Limb (tissue), 2 donors: ENCODE results near the gene ANKRD9.
A peak's percentile ranks its signal among the peaks of the same experiment; 100 is the strongest.

ENCODE experiments used
- DNase-seq, 2 donors: peaks; one replicate each; pipeline ENCODE4 v3.0.0-alpha.2; 2016; ENCODE audit errors: extremely low spot score in 2 of 2

ANKRD9 gene

DNA sequence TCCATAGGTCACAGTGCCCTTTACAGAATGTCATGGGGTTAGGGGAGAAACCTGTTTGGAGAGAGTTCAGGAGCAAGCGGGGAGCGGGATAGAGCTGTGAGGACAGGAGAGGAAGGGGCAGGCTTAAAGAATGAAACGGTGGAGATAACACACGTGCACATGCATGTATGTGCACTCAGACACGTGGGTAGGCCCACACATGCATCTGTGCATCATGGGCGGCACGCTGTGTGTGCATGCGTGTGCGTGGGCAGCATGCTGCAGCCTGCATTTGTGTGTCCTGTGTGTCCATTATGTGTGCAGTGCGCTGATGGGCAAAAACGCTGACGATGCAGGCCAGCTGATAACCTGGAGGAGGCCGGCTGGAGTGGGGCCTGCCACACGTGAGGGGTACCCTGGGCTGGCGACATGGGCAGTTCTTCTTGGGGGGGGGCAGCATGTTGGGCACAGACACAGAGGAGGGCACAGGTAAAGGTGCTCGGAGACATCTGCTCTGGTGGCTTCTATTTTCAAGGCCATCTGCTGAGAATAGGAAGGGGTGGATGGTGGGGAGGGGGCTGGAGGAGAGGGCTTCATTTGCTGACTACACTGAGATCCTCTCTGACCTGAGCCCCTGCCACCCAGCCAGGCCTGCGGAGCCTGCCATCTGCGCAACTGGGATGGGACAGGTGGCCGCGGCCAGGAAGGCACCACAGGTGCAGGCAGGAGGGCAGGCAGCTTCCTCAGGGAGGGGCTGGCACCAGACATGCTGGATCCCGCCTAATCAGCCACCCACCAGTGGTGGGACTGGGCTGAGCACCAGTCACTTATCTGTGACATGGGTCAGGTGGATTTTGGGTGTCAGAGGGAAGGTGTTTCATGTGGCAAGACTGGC is 4.6 kb upstream of the ANKRD9 start:
- no peak for DNase-seq

DNA sequence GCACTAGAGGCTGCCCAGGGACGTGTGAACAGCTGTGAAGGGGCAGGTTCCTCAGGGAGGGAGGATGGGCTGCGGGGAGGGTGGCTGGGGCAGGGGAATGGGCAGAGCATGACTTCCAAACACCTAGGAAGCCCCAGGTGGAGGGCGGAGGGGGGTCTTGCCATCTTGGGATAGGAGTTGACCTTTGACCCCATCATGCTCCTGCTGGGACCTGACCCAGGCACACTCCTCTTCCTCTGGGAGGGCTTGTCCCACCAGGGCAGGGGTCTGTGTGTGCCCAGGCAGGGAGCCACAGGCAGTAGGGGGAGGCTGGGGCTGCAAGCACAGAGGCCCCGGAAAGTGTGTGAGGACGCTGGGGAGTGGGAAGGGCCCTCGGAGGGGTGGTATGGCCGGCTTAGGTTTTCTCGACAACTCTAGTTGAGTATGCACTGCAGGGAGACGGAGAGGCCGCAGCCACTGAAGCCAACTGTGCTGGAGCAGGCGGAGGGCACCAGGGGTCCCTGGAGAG is 3.3 kb upstream of the ANKRD9 start:
- DNase-seq = no peak

DNA sequence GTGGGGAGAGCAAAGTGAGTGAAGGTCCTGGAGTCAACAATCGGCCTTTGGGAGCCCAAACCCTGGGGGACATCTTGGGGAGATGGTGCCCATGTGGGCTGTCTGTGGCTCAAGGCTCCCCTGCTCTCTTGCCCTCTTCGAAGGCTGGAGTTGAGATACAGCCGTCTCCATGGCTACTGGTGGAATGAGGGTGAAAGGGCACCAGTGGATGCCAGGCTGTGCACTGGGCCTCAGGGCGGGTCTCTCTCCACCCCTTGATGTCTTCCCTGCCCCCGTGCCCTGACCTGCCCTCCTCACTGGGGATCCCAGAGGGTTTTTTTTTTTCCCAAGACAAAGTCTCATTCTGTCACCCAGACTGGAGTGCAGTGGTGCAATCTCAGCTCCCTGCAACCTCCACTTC is 2.0 kb upstream of the ANKRD9 start:
- peak in 1 of 2 donors; percentile 28 for DNase-seq

DNA sequence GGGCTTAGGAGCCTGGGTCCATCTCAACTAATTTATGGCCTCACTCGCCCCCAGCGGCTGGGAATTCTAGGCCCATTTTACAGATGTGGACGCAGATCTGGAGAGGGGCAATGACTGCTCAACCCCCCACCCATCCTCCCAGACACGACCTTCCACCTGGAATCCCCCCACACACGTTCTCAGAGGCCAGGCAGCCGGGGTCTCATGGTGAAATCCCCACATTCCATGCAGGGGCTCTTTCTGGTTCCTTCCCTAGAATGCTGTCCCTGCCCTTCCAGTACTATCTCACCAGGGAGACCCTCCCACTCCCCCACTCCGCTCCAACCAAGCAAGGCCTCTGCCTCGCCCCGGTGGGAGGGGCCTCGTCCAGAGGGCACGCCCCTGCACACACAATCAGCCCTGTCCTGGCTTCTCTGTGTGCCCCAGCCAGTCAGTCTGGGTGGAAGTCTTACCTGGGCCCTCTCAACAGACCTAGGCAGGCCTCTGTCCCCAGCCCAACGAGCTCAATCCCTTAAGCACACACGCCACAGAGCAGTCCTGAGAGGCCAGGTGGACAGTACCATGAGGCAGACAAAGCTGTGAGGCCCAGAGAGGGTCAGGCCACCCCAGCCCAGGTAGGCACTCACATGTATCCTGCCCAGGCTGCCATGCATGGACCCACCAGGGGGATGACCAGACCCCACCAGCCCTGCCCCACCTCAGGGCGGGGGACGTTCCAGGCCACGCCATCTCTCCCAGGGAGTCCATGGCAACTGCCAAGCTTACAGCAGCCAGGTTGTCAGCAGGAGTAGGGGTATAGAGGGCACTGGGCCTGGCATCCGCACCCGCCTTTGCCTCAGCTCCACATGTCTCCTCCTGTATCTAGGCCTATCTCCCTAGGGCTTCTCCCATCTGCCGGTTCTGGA is 1.3 kb upstream of the ANKRD9 start:
- peak in 1 of 2 donors; percentile 62 for DNase-seq

- DNase-seq = peak in 1 of 2 donors; percentile 69
Measured at GRCh38 chr14:102508774-102509745, 516 bp downstream of the ANKRD9 start.

- peak in 1 of 2 donors; percentile 44 for DNase-seq
Measured at GRCh38 chr14:102508410-102508773, 1.2 kb downstream of the ANKRD9 start.

- DNase-seq = no peak
Measured at GRCh38 chr14:102507857-102508312, 1.7 kb downstream of the ANKRD9 start.

DNA sequence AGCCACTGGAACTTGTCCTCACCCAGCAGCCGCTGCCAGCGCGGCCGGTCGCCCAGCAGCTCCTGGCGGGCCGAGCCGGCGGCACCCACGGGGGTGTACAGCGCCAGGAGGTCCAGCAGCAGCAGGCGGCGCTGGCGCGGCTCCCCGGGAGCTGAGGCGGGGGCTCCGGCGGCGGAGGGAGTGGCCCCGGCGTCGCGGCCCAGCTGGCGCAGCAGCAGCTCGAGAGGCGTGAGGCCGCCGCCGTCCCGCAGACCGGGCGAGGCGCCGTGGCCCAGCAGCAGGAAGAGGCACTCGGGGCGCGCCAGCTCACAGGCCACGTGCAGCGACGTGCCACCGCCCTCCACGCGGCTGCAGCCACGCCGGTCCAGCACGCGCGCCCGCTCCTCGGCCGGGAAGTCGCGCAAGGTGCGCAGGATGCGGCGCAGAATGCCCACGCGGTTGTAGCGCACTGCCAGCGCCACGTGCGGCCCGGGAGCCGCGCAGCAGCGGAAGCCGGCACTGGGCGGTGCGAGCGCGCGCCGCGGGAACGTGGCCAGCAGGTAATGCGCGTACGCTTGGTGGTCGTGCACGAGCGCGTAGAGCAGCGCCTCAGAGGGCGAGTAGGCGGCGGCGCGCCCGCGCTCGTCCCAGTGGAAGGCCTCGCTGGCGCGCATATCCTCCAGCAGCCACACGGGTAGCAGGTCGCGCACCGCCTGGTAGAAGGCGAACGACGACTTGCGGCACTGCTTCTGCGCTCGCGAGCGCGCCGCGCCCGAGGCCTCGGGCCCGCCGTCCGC is 2.3 kb downstream of the ANKRD9 start:
- peak in 1 of 2 donors; percentile 68 for DNase-seq

DNA sequence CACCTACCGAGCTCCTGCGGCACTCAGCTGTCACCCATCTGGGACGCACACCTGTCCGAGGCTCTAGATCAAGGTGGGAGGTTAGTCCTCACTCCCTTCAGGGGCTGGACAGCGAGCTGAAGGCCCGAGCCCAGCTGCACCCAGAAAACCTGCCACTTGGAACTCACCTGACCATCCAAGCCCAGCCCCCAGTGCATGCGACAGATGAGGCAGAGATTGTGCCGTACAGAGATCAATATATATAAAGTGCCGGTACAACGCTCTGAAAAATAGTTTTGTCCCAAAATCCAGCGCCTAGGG is 3.0 kb downstream of the ANKRD9 start:
- no peak for DNase-seq

GRCh38 chr14:102505775-102506625 is 3.6 kb downstream of the ANKRD9 start:
- DNase-seq = no peak

DNA sequence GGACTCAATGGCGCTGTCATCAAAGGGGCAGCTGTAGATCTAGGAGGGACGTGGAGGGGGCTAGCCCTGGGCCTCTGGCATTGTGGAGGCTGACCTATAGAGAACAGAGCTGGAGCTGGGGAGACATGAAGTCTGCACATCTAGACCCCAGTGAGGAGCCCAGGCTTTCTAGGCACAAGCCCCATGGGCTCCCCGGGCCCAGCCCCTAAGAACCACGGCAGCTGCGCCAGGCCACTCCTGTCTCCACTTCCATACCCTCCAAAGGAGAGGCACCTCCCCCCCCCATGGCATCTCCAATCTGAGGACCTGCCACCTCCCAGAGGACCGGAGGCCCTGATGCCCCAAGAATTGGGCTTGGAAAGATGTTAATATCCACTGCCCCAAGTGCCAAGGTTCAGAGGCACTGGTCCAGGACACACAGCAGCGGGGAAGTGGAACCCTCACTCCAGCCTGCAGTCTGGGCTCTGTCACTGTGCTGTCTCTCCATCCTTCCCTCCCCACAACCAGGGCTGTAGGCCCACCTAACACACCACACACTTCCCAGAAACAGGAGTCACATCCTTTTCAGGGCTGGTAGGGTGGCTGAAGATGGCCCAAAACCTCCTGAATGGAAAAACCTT is 4.5 kb downstream of the ANKRD9 start:
- no peak for DNase-seq

- DNase-seq = no peak
Measured at GRCh38 chr14:102504328-102504999, 5.1 kb downstream of the ANKRD9 start.

DNA sequence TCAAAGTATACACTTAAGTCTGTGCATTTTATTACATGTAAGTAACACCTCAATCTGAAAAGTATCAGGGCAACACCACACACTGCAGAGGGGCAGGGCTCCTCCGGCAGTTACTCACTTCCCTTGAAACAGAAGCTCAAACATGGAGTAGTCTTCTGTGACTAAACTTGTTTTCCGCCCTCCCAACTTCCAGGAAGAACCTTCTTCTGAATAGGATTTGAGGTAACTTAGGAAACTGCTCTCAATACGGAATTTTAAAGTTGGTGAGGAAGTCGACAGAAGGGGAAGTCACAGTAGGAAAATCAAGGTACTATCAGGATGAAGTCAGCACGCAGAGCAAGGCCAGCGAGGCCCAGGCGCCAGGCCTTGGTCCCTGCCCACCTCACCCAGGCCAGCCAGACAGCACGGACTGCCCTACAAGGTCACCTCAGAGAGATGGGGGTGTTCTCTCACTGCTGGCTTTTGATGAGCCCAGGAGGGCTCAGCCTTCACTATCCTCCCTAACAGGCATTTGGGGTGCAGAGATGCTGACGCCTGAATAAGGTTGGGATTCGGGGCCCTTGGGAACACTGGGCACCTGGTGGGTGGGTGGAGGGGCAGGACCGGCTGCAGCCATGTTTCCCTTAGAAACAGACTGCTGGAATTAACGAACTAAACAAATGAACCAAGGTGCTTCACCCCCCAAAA is 5.8 kb downstream of the ANKRD9 start:
- no peak for DNase-seq

GRCh38 chr14:102502571-102502970 is 7.0 kb downstream of the ANKRD9 start:
- no peak for DNase-seq

DNA sequence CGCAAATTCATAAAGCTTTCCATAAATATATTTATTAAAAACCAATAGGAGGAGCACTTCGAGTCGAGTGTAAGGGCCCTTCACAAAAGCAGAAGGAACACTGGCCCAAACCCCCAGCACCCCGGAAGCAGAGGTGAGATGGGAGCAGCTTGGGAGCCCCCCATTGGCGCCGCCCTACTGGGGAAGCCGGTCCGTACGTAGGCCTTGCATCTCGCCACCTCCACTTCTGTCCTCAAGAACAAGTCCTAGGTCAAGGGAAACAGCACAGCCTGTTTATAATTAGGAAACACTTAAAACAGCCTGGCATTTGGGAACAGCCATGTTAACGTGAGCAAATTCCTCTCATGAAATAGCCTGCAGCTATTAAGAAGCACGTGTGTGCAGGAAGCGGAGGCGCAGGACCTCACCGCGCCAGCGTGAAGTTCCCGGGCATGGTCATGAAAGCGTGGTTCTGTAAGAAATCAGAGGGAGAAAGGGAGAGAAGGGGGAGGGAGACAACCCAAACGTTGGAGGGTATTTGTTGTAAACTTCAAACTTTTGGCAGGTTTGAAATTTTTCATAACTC is 7.7 kb downstream of the ANKRD9 start:
- DNase-seq = no peak

DNA sequence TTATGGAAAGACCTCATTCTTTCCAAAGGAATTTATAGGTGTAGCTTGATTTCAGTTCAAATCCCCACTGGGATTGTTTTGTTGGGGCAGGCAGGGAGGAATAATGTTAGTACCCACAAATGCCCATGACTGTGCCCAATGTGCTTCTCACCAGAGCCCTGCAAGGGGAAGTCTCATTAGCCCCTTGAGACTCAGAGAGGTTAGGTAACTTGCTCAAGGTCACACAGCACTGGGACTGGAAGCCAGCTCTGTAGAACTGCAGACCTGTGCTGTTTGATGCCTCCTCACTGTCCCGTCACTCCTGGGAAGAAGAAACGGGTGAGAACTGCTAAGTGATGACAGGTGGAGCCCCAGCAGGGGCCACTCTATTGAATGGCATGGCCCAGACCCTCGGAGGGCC is 8.9 kb downstream of the ANKRD9 start:
- no peak for DNase-seq

DNA sequence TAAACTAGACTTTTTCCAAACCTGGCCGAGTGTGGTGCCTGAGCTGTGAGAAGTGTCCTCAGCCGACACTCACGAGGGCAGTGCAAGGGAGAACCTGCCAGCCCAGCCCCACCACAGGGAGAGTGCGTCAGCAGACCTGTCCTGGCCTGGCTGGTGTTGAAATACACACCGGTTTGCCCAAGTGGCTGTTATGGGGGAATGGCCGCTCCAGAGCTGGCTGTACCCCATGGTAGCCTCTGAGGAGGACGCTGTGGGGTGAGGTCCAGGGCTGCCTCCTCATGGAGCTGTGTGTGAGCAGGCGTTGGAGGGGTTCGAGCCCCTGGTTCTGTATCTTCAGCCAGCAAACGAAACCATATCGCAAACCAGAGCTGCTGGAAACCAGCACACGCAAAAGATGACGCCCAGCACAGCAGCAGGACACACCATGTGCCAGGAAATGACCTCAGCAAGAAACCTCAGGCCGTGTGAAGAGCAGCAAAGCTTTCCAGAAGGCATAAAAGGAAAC is 9.4 kb downstream of the ANKRD9 start:
- peak in 1 of 2 donors; percentile 62 for DNase-seq
